IMR-90 (cell line): Measurements from ENCODE around the gene PAMR1. TPM values are rescaled to one million over a fixed set of nuclear protein-coding genes. Genes with fewer than 3 reads are reported as not detected.

ENCODE experiments used
- ATAC-seq: fragments of 200-7000 bp; cut with Tn5 transposase; 2 replicates; pipeline ENCODE4 v1.9.1; 2020; ENCODE audit warnings: low read depth, mild to moderate bottlenecking, moderate library complexity
- BruUV-seq: library from RNA; stranded (reverse); fragments of 400-500 nt; replicated peaks from 2 replicates; lab custom pipeline; 2021; lab: Mats Ljungman, UMichigan
- CTCF ChIA-PET: fragments of 300-600 bp; formaldehyde crosslinking; extraction: SDS; loops from one replicate; lab custom pipeline; 2021; ENCODE audit warnings: antibody characterized with exemption; lab: Yijun Ruan, JAX
- POLR2A ChIA-PET: fragments of 300-600 bp; sonication (Branson Sonifier 250); formaldehyde crosslinking; loops from one replicate; lab custom pipeline; 2022; ENCODE audit warnings: antibody characterized with exemption; ENCODE audit not compliant: unreplicated experiment; lab: Charles Lee
- DNase-seq: peaks from one replicate; pipeline ENCODE4 v3.0.0; 2013
- H2AFZ ChIP-seq: replicated peaks from 2 replicates; pipeline ENCODE3; 2013; ENCODE audit warnings: low read length, mild to moderate bottlenecking; ENCODE audit not compliant: poor library complexity
- H2AK5ac ChIP-seq: 2 replicates; pipeline ENCODE4 v1.6.1; 2013; ENCODE audit warnings: low read depth, low read length, inconsistent platforms
- H2AK9ac ChIP-seq: replicated peaks from 2 replicates; pipeline ENCODE3; 2013; ENCODE audit warnings: mild to moderate bottlenecking, low read depth, low read length, moderate library complexity; ENCODE audit not compliant: poor library complexity
- H2BK120ac ChIP-seq: 2 replicates; pipeline ENCODE4 v1.6.1; 2013; ENCODE audit warnings: low read depth, low read length, inconsistent platforms
- H2BK15ac ChIP-seq: 3 replicates; pipeline ENCODE4 v1.6.1; 2013; ENCODE audit warnings: low read depth, low read length, inconsistent platforms
- H2BK20ac ChIP-seq: 2 replicates; pipeline ENCODE4 v1.6.1; 2013; ENCODE audit warnings: low read depth, mild to moderate bottlenecking, inconsistent platforms, low read length, moderate library complexity
- H2BK5ac ChIP-seq: 2 replicates; pipeline ENCODE4 v1.6.1; 2013; ENCODE audit warnings: mild to moderate bottlenecking, low read depth, low read length, inconsistent platforms; ENCODE audit not compliant: poor library complexity, severe bottlenecking
- H3K14ac ChIP-seq: replicated peaks from 2 replicates; pipeline ENCODE4 v1.6.1; 2013; ENCODE audit warnings: low read depth, low read length, inconsistent platforms
- H3K18ac ChIP-seq: 2 replicates; pipeline ENCODE4 v1.6.1; 2013; ENCODE audit warnings: low read depth, low read length, control low read depth
- H3K23ac ChIP-seq: 2 replicates; pipeline ENCODE4 v1.6.1; 2013; ENCODE audit warnings: low read depth, low read length, inconsistent platforms
- H3K27ac ChIP-seq: 2 replicates; pipeline ENCODE4 v1.5.1; 2013; ENCODE audit warnings: mild to moderate bottlenecking, control low read depth, low read length; ENCODE audit not compliant: insufficient read depth
- H3K27me3 ChIP-seq: 2 replicates; pipeline ENCODE4 v1.6.1; 2013; ENCODE audit warnings: low read length; ENCODE audit not compliant: control insufficient read depth, insufficient read depth
- H3K36me3 ChIP-seq: 2 replicates; pipeline ENCODE4 v1.6.1; 2013; ENCODE audit warnings: low read length, mixed read lengths; ENCODE audit not compliant: control insufficient read depth, insufficient read depth
- H3K4ac ChIP-seq: 2 replicates; pipeline ENCODE4 v1.6.1; 2013; ENCODE audit warnings: low read depth, low read length, inconsistent platforms
- H3K4me1 ChIP-seq: 2 replicates; pipeline ENCODE4 v1.6.1; 2013; ENCODE audit warnings: low read length, mixed read lengths; ENCODE audit not compliant: control insufficient read depth, insufficient read depth
- H3K4me2 ChIP-seq: 2 replicates; pipeline ENCODE4 v1.6.1; 2013; ENCODE audit warnings: low read depth, mild to moderate bottlenecking, control low read depth, low read length, moderate library complexity
- H3K4me3 ChIP-seq: 2 replicates; pipeline ENCODE4 v1.5.1; 2013; ENCODE audit warnings: low read depth, mild to moderate bottlenecking, control low read depth, low read length, moderate library complexity; ENCODE audit not compliant: insufficient read depth
- H3K56ac ChIP-seq: 2 replicates; pipeline ENCODE4 v1.6.1; 2013; ENCODE audit warnings: low read length, inconsistent platforms; ENCODE audit not compliant: insufficient read depth; ENCODE audit errors: extremely low read depth
- H3K79me1 ChIP-seq, 2 experiments: 2 replicates each; pipeline ENCODE4 v1.6.1; 2013; ENCODE audit warnings: low read length in 2 of 2, inconsistent platforms in 1 of 2, low read depth in 1 of 2
- H3K9ac ChIP-seq: 2 replicates; pipeline ENCODE4 v1.6.1; 2013; ENCODE audit warnings: low read depth, low read length, control low read depth
- H3K9me1 ChIP-seq: 2 replicates; pipeline ENCODE4 v1.6.1; 2013; ENCODE audit warnings: low read length, inconsistent platforms; ENCODE audit not compliant: insufficient read depth
- H3K9me3 ChIP-seq: 2 replicates; pipeline ENCODE4 v1.6.1; 2013; ENCODE audit warnings: low read length; ENCODE audit not compliant: control insufficient read depth, insufficient read depth
- H4K20me1 ChIP-seq: 2 replicates; pipeline ENCODE4 v1.6.1; 2013; ENCODE audit warnings: low read length, inconsistent platforms; ENCODE audit not compliant: insufficient read depth
- H4K5ac ChIP-seq: 2 replicates; pipeline ENCODE4 v1.6.1; 2013; ENCODE audit warnings: mild to moderate bottlenecking, low read depth, low read length, control low read depth
- H4K8ac ChIP-seq, 2 experiments: 2 replicates each; pipeline ENCODE4 v1.6.1; 2013; ENCODE audit warnings: low read depth in 2 of 2, low read length in 2 of 2, control low read depth in 1 of 2, inconsistent platforms in 1 of 2
- H4K91ac ChIP-seq: 2 replicates; pipeline ENCODE4 v1.6.1; 2013; ENCODE audit warnings: low read depth, low read length, inconsistent platforms; ENCODE audit not compliant: insufficient read depth
- BHLHE40 ChIP-seq: fragments of 150-350 bp; IDR thresholded peaks from 2 replicates; pipeline ENCODE4 v1.6.1; 2016; ENCODE audit warnings: mild to moderate bottlenecking, low read depth, low read length
- CEBPB ChIP-seq: IDR thresholded peaks from 2 replicates; pipeline ENCODE4 v1.6.1; 2012; ENCODE audit warnings: low read depth, low read length, improper control_type of control experiment
- CHD1 ChIP-seq: IDR thresholded peaks from 2 replicates; pipeline ENCODE4 v1.6.1; 2012; ENCODE audit warnings: low read depth, low read length, improper control_type of control experiment
- CTCF ChIP-seq: conservative IDR thresholded peaks from 2 replicates; pipeline ENCODE4 v1.5.1; 2012; ENCODE audit warnings: mild to moderate bottlenecking, low read depth, low read length, improper control_type of control experiment
- FOS ChIP-seq: fragments of 150-350 bp; IDR thresholded peaks from 2 replicates; pipeline ENCODE4 v1.6.1; 2016; ENCODE audit warnings: low read depth, low read length
- MAFK ChIP-seq: IDR thresholded peaks from 2 replicates; pipeline ENCODE4 v1.6.1; 2012; ENCODE audit warnings: low read depth, low read length, improper control_type of control experiment
- MAZ ChIP-seq: IDR thresholded peaks from 2 replicates; pipeline ENCODE4 v1.6.1; 2012; ENCODE audit warnings: low read depth, mild to moderate bottlenecking, low read length, improper control_type of control experiment, moderate library complexity, borderline replicate concordance
- MXI1 ChIP-seq: IDR thresholded peaks from 2 replicates; pipeline ENCODE4 v1.6.1; 2012; ENCODE audit warnings: low read depth, mild to moderate bottlenecking, low read length, moderate library complexity, borderline replicate concordance
- NFE2L2 ChIP-seq: fragments of 150-350 bp; IDR thresholded peaks from 2 replicates; pipeline ENCODE4 v1.6.1; 2016; ENCODE audit warnings: low read depth, mild to moderate bottlenecking, low read length
- POLR2A ChIP-seq: IDR thresholded peaks from 2 replicates; pipeline ENCODE4 v1.6.1; 2012; ENCODE audit warnings: mild to moderate bottlenecking, low read depth, low read length
- RAD21 ChIP-seq: IDR thresholded peaks from 2 replicates; pipeline ENCODE4 v1.6.1; 2012; ENCODE audit warnings: low read length, improper control_type of control experiment
- RCOR1 ChIP-seq: IDR thresholded peaks from 2 replicates; pipeline ENCODE4 v1.6.1; 2012; ENCODE audit warnings: mild to moderate bottlenecking, low read length, improper control_type of control experiment; ENCODE audit not compliant: insufficient replicate concordance
- RFX5 ChIP-seq: IDR thresholded peaks from 2 replicates; pipeline ENCODE4 v1.8.0; 2012; ENCODE audit warnings: low read depth, mild to moderate bottlenecking, low read length, moderate library complexity
- SMC3 ChIP-seq: fragments of 150-350 bp; IDR thresholded peaks from 2 replicates; pipeline ENCODE4 v1.6.1; 2016; ENCODE audit warnings: low read depth, mild to moderate bottlenecking, antibody characterized with exemption, low read length, moderate library complexity
- USF2 ChIP-seq: fragments of 150-350 bp; IDR thresholded peaks from 2 replicates; pipeline ENCODE4 v1.6.1; 2017; ENCODE audit warnings: mild to moderate bottlenecking, antibody characterized with exemption, low read length, low read depth
- WGBS, 2 experiments: methylation state at CpG; one replicate each; pipeline versions ENCODE4 v1.1.5 to v1.1.7; 2013; ENCODE audit warnings: missing lambda C conversion rate in 2 of 2; ENCODE audit not compliant: insufficient read length in 1 of 2; ENCODE audit errors: extremely low coverage in 2 of 2; 5-methylcytosine and 5-hydroxymethylcytosine counted together
- dilution Hi-C: fragments of 300-500 bp; cut with HindIII; formaldehyde crosslinking; loops from one replicate; pipeline ENCODE4 v1.14.3; 2018; ENCODE audit warnings: low sequenced_read_pairs; ENCODE audit not compliant: unreplicated experiment
- in situ Hi-C: fragments of 300-500 bp; cut with MboI; formaldehyde crosslinking; loops from 3 replicates; pipeline ENCODE4 v1.14.3; 2019; ENCODE audit warnings: low sequenced_read_pairs, inconsistent platforms, mixed read lengths
- intact Hi-C: fragments of 100-400 bp; cut with micrococcal nuclease; formaldehyde crosslinking; loops from 2 replicates; pipeline ENCODE4 v1.10.0; 2022
- polyA plus RNA-seq, 3 experiments: library from polyadenylated mRNA; depleted of rRNA; stranded (reverse); fragments of >200 nt; gene quantifications; 2 replicates each; pipeline ENCODE4 v1.2.3, GENCODE V29; 2012; ENCODE audit warnings: low replicate concordance in 1 of 3
- total RNA-seq: library from RNA; depleted of rRNA; stranded (reverse); fragments of >200 nt; gene quantifications from 2 replicates; pipeline ENCODE4 v1.2.3, GENCODE V29; 2012
- TF ChIP-seq, protein P1 (sequence below): fragments of 150-350 bp; IDR thresholded peaks from 2 replicates; pipeline ENCODE4 v1.6.1; 2016; ENCODE audit warnings: low read depth, mild to moderate bottlenecking, low read length, moderate library complexity, borderline replicate concordance

The PAMR1 gene
- total and polyA plus RNA-seq, 2 of the 4 experiments (the other 2 are of a cell fraction) = 70.7 to 80.7 TPM

DNA sequence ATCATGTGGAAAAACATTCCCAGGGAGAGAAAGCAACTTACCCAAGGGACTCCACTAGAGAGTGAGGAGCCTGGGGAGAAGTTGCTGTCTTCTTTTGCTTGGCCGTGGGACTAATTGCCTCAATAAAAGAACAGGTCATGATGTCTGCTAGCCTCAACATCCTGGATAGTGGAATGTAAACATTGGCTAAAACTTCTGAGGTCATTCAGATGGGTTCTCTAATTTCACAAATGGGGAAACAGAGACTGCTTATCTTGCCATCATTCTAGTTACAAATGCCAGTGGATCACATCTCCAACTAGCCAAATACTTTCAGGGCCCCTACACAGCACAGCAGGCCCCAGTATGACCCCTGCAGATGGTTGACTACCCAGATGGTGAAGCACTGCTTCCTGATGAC lies 28.4 kb upstream of the PAMR1 start:
- WGBS, 2 experiments = no CpG with 5 or more reads among the region's 1 CpG
- no peaks in the 10 kb centered on the region for H4K20me1 ChIP-seq
- peak overlapping the region; percentile 40; the same call in 1 of the 2 replicates for H3K56ac ChIP-seq
- peaks cover 4 to 15% of the 10 kb centered on the region in 2 experiments; a peak in 2 of 4 replicates for H3K79me1 ChIP-seq
- H3K4me1 ChIP-seq = peaks cover 29% of the 10 kb centered on the region
- in situ Hi-C loops = no loop called here
- peak overlapping the region; percentile 93 for H2AK5ac ChIP-seq
- H2BK120ac ChIP-seq = peak overlapping the region; percentile 91
- intact Hi-C loops = loop anchor here (1.0 kb wide), 1 partner anchor 63 kb away; no protein-coding TSS in a partner anchor
- peak overlapping the region; percentile 91 for H3K18ac ChIP-seq
- H3K23ac ChIP-seq = peak overlapping the region; percentile 75
- no peak overlapping the region for H3K9ac ChIP-seq
- no peaks in the 10 kb centered on the region for H3K9me3 ChIP-seq
- peak overlapping the region; percentile 34; the same call in 1 of the 2 replicates for H3K4me2 ChIP-seq
- H4K8ac ChIP-seq = peak overlapping the region in 1 of 2 experiments; percentile 89; a peak in 2 of 4 replicates
- TF ChIP-seq CTCF (no peak), MAFK (peak; percentile 42; the same call in 1 of the 2 replicates), USF2 (no peak), FOS (peak; percentile 71), RAD21 (peak; percentile 7; the same call in 1 of the 2 replicates), MXI1 (no peak), MAZ (peak; percentile 26; the same call in 1 of the 2 replicates), NFE2L2 (no peak; the same call in 1 of the 2 replicates), BHLHE40 (no peak; the same call in 1 of the 2 replicates), RFX5 (no peak), POLR2A (peak; percentile 67), RCOR1 (peak; percentile 85), SMC3 (no peak), CEBPB (peak; percentile 81), CHD1 (no peak)
- TF ChIP-seq, protein P1, sequence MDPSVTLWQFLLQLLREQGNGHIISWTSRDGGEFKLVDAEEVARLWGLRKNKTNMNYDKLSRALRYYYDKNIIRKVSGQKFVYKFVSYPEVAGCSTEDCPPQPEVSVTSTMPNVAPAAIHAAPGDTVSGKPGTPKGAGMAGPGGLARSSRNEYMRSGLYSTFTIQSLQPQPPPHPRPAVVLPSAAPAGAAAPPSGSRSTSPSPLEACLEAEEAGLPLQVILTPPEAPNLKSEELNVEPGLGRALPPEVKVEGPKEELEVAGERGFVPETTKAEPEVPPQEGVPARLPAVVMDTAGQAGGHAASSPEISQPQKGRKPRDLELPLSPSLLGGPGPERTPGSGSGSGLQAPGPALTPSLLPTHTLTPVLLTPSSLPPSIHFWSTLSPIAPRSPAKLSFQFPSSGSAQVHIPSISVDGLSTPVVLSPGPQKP = no peak
- H2AFZ ChIP-seq = no peak overlapping the region
- H2AK9ac ChIP-seq = peak overlapping the region; percentile 46
- dilution Hi-C loops = no loop called here
- peaks cover 19% of the 10 kb centered on the region for H3K9me1 ChIP-seq
- H2BK5ac ChIP-seq = peak overlapping the region; percentile 91
- H3K27me3 ChIP-seq = no peaks in the 10 kb centered on the region
- peak overlapping the region; percentile 95 for H2BK20ac ChIP-seq
- peak overlapping the region; percentile 89; the same call in 1 of the 3 replicates for H2BK15ac ChIP-seq
- H4K91ac ChIP-seq = peak overlapping the region; percentile 92
- peak; percentile 63 for ATAC-seq
- H3K14ac ChIP-seq = peak overlapping the region; percentile 93
- no peak overlapping the region for H3K4me3 ChIP-seq
- H3K4ac ChIP-seq = peak overlapping the region; percentile 93
- H3K27ac ChIP-seq = peak overlapping the region; percentile 53
- H4K5ac ChIP-seq = peak overlapping the region; percentile 90; the same call in 1 of the 2 replicates
- BruUV-seq = no TSS peak
- ChIA-PET CTCF (no interaction called here), POLR2A (no interaction called here)
- H3K36me3 ChIP-seq = no peaks in the 10 kb centered on the region
- peak; percentile 99 for DNase-seq
